HUDEP-2 (cell line): Measurements from ENCODE around the gene NCKAP5L.

Source experiments
- DNase-seq, 76 experiments: peaks; one replicate each; lab custom pipeline; 2025; ENCODE audit not compliant: unreplicated experiment in 76 of 76; lab: John Stamatoyannopoulos, UW

NCKAP5L gene

DNA sequence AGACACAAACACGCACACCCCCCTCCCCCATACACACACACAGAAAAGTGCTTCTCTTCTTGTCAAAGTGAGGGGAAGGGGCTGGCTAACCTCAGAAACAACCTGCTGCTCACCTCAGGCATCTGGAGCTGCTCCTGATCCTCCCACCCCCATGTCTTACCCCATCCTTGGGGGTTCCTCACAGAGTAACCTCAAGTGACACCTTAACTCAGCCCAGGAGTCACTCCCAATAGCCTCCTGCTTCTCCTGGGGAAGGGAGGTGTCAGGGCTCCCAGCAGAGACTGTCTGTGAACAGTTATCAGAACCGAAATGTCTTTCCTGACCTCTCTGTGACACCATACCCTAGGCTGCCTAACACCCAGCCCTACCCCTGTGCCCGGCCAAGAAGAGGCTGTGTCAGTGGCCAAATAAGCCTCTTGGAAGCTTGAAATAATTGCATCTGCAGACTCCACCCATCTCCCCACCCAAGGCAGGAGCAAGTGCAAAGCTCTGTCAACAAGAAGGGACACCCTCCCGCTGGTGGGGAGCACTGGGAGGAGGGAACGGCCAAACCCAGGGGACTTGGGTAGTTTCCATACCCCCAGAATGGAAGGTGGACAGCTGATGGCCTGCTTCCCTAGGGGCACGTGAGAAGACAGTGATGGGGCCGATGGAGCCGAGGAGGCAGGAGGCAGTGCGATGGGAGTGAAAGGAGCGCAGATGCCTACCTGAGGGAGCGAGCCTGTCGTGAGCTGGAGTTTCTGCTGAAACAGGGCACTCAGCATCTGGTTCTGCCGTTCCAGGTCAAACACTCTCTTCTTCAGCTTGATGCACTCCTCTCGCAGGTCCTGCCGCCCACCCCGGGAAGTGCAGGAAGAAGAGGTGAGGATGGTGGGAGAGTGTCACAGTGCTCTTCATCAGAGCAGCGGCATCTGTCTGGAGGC, 26.8 kb downstream of the NCKAP5L start:
- DNase-seq = peak in 1 of 76 experiments; percentile 5

DNA sequence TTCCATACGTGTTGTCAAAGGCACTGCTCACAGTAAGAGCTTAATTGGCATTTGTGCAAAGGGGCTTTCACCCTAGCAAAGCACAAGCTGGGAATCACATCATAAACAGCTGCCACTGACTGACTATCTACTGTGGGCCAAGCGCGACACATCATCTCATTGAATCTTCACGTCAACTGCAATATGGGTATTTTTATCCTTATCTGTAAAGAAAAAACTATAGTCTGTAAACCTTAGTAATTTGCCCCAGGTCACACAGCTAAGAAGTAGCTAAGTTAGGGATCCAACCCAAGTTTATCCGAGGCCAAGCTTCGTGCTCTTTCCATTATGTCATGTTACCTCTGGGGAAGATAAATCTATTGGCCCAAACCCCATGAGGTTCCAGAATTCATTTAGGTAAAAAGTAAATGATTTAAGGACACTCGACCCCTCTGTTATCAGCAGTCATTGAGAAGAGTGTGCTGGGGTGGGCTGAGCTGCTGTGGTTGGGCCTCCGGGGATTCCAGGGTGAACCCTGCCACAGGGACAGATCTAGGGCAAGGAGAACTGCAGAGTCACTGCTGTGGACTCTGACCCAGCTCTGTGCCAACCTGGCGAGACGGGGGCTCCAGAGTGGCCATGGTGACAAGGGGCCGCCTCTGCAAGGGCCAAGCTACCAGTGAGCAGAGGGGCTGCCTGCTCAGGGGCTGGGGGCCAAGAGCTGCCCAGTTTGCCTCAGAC, 27.6 kb downstream of the NCKAP5L start:
- no peak for DNase-seq

DNA sequence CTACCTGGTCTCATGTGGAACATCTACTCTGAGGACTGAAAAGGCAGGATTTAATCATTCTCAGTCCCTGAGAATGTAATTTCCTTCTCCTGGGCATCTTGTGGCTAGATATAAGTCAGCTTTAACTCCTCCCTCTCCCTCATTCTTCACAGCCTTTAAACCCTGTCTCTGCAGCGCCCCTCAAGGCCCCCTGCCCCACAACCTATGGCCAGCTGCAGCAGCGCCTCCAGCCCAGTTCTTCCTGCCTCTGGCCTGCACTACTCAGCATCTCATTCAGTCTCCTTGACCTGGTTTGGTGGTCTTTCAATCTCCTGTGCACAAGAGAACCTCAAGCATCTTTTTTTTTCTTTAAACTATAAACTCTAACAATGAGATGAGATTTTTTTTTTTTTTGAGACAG, 29.3 kb downstream of the NCKAP5L start:
- no peak for DNase-seq

- no peak for DNase-seq
Observed at GRCh38 chr12:49798248-49798647, 30.0 kb downstream of the NCKAP5L start.

DNA sequence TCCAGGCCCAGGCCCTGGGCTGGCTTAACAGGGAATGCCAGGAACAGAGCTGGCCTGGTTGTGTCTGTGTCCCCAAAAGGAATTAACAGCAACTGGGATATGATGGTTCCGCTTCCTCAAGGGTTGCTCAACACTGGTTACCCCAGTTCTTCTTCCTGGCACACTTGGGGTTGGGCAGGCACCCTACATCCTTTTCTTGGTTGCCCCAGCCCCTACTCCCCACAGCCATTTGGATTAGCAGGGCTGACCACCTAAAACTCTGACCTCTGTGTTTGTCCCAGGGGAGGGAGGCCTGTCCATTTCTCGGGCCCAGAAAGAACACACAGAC, 30.8 kb downstream of the NCKAP5L start:
- no peak for DNase-seq

DNA sequence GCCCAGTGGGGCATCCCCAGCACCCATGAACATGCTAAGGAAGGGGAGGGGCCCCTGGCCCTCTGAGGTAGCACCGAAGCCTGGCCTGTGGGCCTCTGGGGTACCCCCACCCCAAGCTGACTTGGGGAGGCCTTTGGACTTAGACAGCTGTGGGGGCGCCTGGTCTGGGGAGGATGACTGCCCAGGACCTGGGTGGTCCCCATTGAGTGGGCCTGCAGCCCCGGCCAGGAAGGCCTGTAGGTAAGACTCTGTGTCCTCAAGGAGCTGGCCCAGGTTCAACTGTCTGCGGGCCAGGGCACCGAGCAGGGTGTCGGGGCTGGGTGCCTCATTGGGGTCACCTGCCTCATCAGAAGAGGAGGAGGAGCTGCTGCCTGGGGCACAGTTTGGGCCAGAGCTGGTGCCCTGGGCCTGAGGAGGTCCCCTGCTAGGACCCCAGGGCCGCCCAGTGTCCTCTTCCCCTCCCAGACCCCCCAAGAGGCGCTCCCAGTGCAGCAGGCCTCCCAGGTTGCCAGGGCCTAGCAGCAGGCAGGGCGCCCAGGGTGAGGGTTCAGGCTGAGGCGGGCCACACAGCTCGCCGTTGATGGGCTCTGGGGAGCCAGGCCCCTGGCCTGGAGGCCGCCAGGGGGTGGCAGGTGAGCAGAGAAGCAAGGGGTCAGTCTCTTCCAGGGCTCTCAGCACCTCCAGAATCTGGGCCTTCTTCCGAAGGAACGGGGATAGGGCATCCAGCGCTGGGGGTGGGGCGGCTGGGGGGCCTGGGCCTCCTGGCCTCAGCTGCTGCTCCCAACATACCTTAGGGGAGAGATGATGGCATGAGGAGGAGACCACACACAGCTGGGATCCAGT, 31.4 kb downstream of the NCKAP5L start:
- DNase-seq = no peak

- DNase-seq = no peak
Observed at GRCh38 chr12:49796155-49796554, 32.1 kb downstream of the NCKAP5L start.

GRCh38 chr12:49795654-49796105, 32.5 kb downstream of the NCKAP5L start:
- DNase-seq = no peak

- DNase-seq = no peak
Observed at GRCh38 chr12:49794811-49795653, 33.2 kb downstream of the NCKAP5L start.

GRCh38 chr12:49794021-49794420, 34.2 kb downstream of the NCKAP5L start:
- no peak for DNase-seq

GRCh38 chr12:49793620-49794019, 34.6 kb downstream of the NCKAP5L start:
- no peak for DNase-seq

DNA sequence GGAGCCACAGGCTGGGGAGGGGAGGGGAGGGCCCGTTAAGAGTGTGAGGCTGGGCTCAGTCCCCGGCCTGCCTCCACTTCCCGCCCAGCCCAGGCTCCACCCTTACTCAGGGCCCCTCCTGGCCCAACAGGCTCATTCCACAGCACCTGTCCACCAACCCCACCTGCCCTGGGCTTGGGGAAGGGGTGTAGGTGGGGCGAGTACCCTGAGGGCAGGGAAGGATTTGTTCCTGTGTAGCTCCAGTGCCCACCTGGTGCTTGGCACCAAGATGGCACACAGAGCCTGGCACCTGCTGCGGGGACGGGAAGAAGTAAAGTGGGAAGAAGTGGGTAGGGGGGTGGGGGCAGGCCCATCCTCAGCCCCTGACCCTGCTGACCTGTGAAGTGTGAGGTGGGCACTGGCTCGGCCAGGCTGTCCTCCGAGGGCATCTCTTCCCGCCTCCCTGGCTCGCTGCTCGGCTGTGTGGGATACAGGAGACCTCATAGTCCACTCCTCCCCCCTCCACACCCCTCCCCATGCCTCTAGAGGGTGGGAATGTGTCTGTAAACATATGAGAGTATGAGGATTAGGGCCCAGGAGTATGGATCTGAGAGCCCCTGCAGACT, 35.1 kb downstream of the NCKAP5L start:
- no peak for DNase-seq

- no peak for DNase-seq
Observed at GRCh38 chr12:49792181-49792970, 35.8 kb downstream of the NCKAP5L start.

GRCh38 chr12:49791700-49792099, 36.5 kb downstream of the NCKAP5L start:
- no peak for DNase-seq

GRCh38 chr12:49790741-49791555, 37.3 kb downstream of the NCKAP5L start:
- DNase-seq = no peak

DNA sequence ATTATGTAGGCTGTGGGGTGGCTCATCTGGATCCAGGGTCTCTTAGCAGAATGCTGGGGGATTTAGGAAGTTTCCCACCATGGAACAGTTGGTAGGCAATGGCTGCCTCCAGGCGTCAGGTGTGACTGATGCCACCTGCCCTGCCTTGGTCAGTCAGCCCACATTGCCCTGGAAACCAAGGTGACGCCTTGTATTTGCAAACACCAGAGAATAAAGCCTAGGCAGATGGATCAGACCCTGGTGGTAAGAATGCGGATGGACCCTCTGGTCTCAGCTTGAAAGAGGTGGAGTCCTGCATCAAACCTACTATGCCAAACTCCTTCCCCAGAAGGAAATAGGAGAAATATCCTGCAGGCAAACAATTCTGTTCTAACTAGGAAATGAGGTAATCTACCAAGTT, 38.2 kb downstream of the NCKAP5L start:
- no peak for DNase-seq

DNA sequence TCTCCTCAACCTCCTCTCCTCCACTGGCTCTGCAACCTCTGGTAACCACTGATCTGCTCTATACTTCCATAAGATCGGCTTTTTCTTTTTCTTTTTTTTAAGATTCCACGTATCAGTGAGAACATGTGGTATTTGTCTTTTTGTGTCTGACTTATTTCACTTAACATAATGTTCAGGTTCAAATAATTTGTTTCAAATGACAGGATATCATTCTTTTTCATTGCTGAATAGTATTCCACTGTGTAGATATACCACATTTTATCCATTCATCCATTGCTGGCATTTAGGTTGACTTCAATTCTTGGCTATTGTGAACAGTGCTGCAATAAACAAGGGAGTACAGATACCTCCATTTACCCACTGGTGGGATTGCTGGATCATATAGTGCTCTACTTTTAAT, 40.5 kb downstream of the NCKAP5L start:
- no peak for DNase-seq

- no peak for DNase-seq
Observed at GRCh38 chr12:49784756-49785409, 43.3 kb downstream of the NCKAP5L start.
